H1 (cell line): Measurements from ENCODE around the gene SPDYE3. TPM values are rescaled to one million over a fixed set of nuclear protein-coding genes. Genes with fewer than 3 reads are reported as not detected.
"Not testable (repeated sequence)": the region's sequence is repeated elsewhere in the genome, so short reads cannot be mapped to it uniquely, and the experiment has no call there.

Source experiments
- CTCF ChIA-PET: fragments of 300-600 bp; sonication (Branson Sonifier 250); formaldehyde crosslinking; loops from one replicate; lab custom pipeline; 2021; ENCODE audit not compliant: partially characterized antibody; lab: Charles Lee
- POLR2A ChIA-PET: fragments of 300-600 bp; sonication (Branson Sonifier 250); formaldehyde crosslinking; loops from one replicate; lab custom pipeline; 2021; ENCODE audit warnings: inconsistent platforms; ENCODE audit not compliant: partially characterized antibody; lab: Charles Lee
- DNase-seq, 2 experiments: peaks; one replicate each; pipeline versions ENCODE4 v3.0.0 to v3.0.0-alpha.2; 2010 to 2022; ENCODE audit warnings: low spot score in 2 of 2, low read depth in 1 of 2, mixed read lengths in 1 of 2
- FAIRE-seq: peaks from 2 replicates; lab custom pipeline; 2011; peaks lifted over from hg19 to GRCh38; lab: Jason Lieb, UNC
- H2AFZ ChIP-seq: 2 replicates; pipeline ENCODE4 v1.8.1; 2012; ENCODE audit warnings: low read length, inconsistent platforms
- H2AK5ac ChIP-seq: 2 replicates; pipeline ENCODE4 v1.6.1; 2013; ENCODE audit warnings: low read depth, low read length
- H2BK120ac ChIP-seq: replicated peaks from 2 replicates; pipeline ENCODE3; 2013; ENCODE audit warnings: low read depth, low read length, inconsistent platforms
- H2BK12ac ChIP-seq: 2 replicates; pipeline ENCODE4 v1.6.1; 2013; ENCODE audit warnings: low read depth, low read length
- H2BK15ac ChIP-seq: 2 replicates; pipeline ENCODE4 v1.6.1; 2013; ENCODE audit warnings: low read length
- H2BK20ac ChIP-seq: 2 replicates; pipeline ENCODE4 v1.6.1; 2013; ENCODE audit warnings: low read length
- H2BK5ac ChIP-seq: 2 replicates; pipeline ENCODE4 v1.6.1; 2013; ENCODE audit warnings: low read depth, low read length
- H3K14ac ChIP-seq: 2 replicates; pipeline ENCODE4 v1.6.1; 2013; ENCODE audit warnings: inconsistent platforms; ENCODE audit not compliant: insufficient read length
- H3K18ac ChIP-seq: 2 replicates; pipeline ENCODE4 v1.6.1; 2013; ENCODE audit warnings: low read length; ENCODE audit errors: extremely low read depth
- H3K23ac ChIP-seq: 2 replicates; pipeline ENCODE4 v1.6.1; 2013; ENCODE audit warnings: inconsistent platforms; ENCODE audit not compliant: insufficient read length
- H3K23me2 ChIP-seq: 2 replicates; pipeline ENCODE4 v1.6.1; 2013; ENCODE audit warnings: low read depth, low read length
- H3K27ac ChIP-seq: 2 replicates; pipeline ENCODE4 v1.6.1; 2011; ENCODE audit warnings: low read depth, low read length, inconsistent platforms
- H3K27me3 ChIP-seq, 4 experiments: replicated peaks in 1 of 4; 1 replicate in 1 of 4; 2 replicates in 3 of 4; pipeline versions ENCODE4 v1.6.1 to v1.8.1; 2011 to 2013; ENCODE audit warnings: low read length in 3 of 4, mild to moderate bottlenecking in 3 of 4, inconsistent platforms in 2 of 4, mixed read lengths in 2 of 4, moderate library complexity in 1 of 4; ENCODE audit not compliant: control insufficient read depth in 3 of 4, insufficient read depth in 3 of 4; ENCODE audit errors: extremely low read depth in 1 of 4
- H3K36me3 ChIP-seq, 4 experiments: 2 replicates each; pipeline versions ENCODE4 v1.6.1 to v1.8.1; 2011 to 2013; ENCODE audit warnings: mild to moderate bottlenecking in 4 of 4, low read length in 3 of 4, moderate library complexity in 2 of 4, control low read depth in 1 of 4, inconsistent platforms in 1 of 4; ENCODE audit not compliant: insufficient read depth in 4 of 4, control insufficient read depth in 2 of 4
- H3K4ac ChIP-seq: replicated peaks from 2 replicates; pipeline ENCODE3; 2013; ENCODE audit warnings: low read length, low read depth, mixed read lengths, inconsistent platforms; ENCODE audit not compliant: insufficient read length
- H3K4me1 ChIP-seq, 4 experiments: replicated peaks in 1 of 4; 1 replicate in 1 of 4; 2 replicates in 3 of 4; pipeline versions ENCODE4 v1.6.1 to v1.8.1; 2011 to 2013; ENCODE audit warnings: low read length in 3 of 4, inconsistent platforms in 2 of 4, mixed read lengths in 1 of 4; ENCODE audit not compliant: insufficient read depth in 4 of 4, control insufficient read depth in 3 of 4
- H3K4me2 ChIP-seq, 2 experiments: 2 replicates each; pipeline versions ENCODE4 v1.6.1 to v1.8.1; 2011 to 2013; ENCODE audit warnings: low read depth in 2 of 2, low read length in 2 of 2, control low read depth in 1 of 2, inconsistent platforms in 1 of 2, mild to moderate bottlenecking in 1 of 2; ENCODE audit not compliant: insufficient read depth in 1 of 2
- H3K4me3 ChIP-seq, 4 experiments: fragments of 200-600, 300-600 bp in 1 of 4; sonication (generic), shearing (Covaris generic), sonication (Bioruptor Twin) in 1 of 4; 2 replicates each; pipeline versions ENCODE4 v1.5.1 to v1.8.1; 2011 to 2016; ENCODE audit warnings: low read length in 4 of 4, low read depth in 3 of 4, control low read depth in 2 of 4, inconsistent platforms in 2 of 4, mild to moderate bottlenecking in 2 of 4, mixed read lengths in 1 of 4, moderate library complexity in 1 of 4; ENCODE audit not compliant: insufficient read depth in 2 of 4; ENCODE audit errors: extremely low read depth in 1 of 4
- H3K56ac ChIP-seq: replicated peaks from 2 replicates; pipeline ENCODE3; 2013; ENCODE audit warnings: low read depth, mild to moderate bottlenecking, mixed read lengths, low read length, inconsistent platforms; ENCODE audit not compliant: insufficient read length
- H3K79me1 ChIP-seq: 2 replicates; pipeline ENCODE4 v1.6.1; 2013; ENCODE audit warnings: low read depth, low read length, control low read depth
- H3K79me2 ChIP-seq, 2 experiments: 2 replicates each; pipeline versions ENCODE4 v1.6.1 to v1.8.1; 2012 to 2013; ENCODE audit warnings: low read length in 2 of 2, mild to moderate bottlenecking in 2 of 2, inconsistent platforms in 1 of 2; ENCODE audit not compliant: insufficient read depth in 2 of 2, control insufficient read depth in 1 of 2
- H3K9ac ChIP-seq, 4 experiments: replicated peaks in 1 of 4; 1 replicate in 1 of 4; 2 replicates in 3 of 4; pipeline versions ENCODE4 v1.6.1 to v1.8.1; 2011 to 2013; ENCODE audit warnings: low read depth in 3 of 4, low read length in 3 of 4, control low read depth in 2 of 4, mild to moderate bottlenecking in 2 of 4, moderate library complexity in 2 of 4, inconsistent platforms in 1 of 4; ENCODE audit errors: extremely low read depth in 1 of 4
- H3K9me3 ChIP-seq, 2 experiments: 2 replicates each; pipeline versions ENCODE4 v1.6.1 to v1.8.1; 2012 to 2013; ENCODE audit warnings: mild to moderate bottlenecking in 2 of 2, moderate library complexity in 2 of 2, control low read depth in 1 of 2, inconsistent platforms in 1 of 2, low read depth in 1 of 2, low read length in 1 of 2, mixed read lengths in 1 of 2; ENCODE audit not compliant: insufficient read depth in 2 of 2
- H4K20me1 ChIP-seq, 2 experiments: replicated peaks in 1 of 2; 2 replicates each; pipeline versions ENCODE3 to v1.8.1; 2011 to 2013; ENCODE audit warnings: inconsistent platforms in 2 of 2, low read length in 2 of 2, mild to moderate bottlenecking in 1 of 2; ENCODE audit not compliant: insufficient read depth in 2 of 2, control insufficient read depth in 1 of 2
- H4K5ac ChIP-seq: 2 replicates; pipeline ENCODE4 v1.6.1; 2013; ENCODE audit warnings: low read length, low read depth, mixed read lengths, inconsistent platforms; ENCODE audit not compliant: insufficient read length
- H4K8ac ChIP-seq: 2 replicates; pipeline ENCODE4 v1.8.0; 2013; ENCODE audit warnings: mild to moderate bottlenecking, moderate library complexity, low read length, inconsistent platforms; ENCODE audit not compliant: insufficient read depth; ENCODE audit errors: extremely low read depth
- H4K91ac ChIP-seq: replicated peaks from 2 replicates; pipeline ENCODE3; 2013; ENCODE audit warnings: low read length, mixed read lengths, inconsistent platforms; ENCODE audit not compliant: insufficient read length
- CTCF ChIP-seq, 3 experiments: IDR thresholded peaks; 1 replicate in 2 of 3; 2 replicates in 1 of 3; pipeline versions ENCODE4 v1.5.1 to v1.6.1; 2011; ENCODE audit warnings: low read length in 3 of 3, mild to moderate bottlenecking in 3 of 3, inconsistent platforms in 2 of 3, low read depth in 1 of 3, moderate library complexity in 1 of 3; ENCODE audit not compliant: insufficient read depth in 1 of 3; ENCODE audit errors: control extremely low read depth in 1 of 3
- RAD21 ChIP-seq, 2 experiments: IDR thresholded peaks in 1 of 2; conservative IDR thresholded peaks in 1 of 2; 2 replicates each; pipeline ENCODE4 v1.6.1; 2011; ENCODE audit warnings: low read depth in 2 of 2, low read length in 2 of 2, improper control_type of control experiment in 1 of 2, inconsistent platforms in 1 of 2, mild to moderate bottlenecking in 1 of 2, moderate library complexity in 1 of 2
- WGBS, 2 experiments: shearing (Covaris generic) in 1 of 2; methylation state at CpG; one replicate each; pipeline versions ENCODE4 v1.1.6 to v1.1.7; 2013 to 2015; ENCODE audit warnings: low lambda C conversion rate in 2 of 2, mixed read lengths in 2 of 2, inconsistent platforms in 1 of 2, low coverage in 1 of 2, missing lambda C conversion rate in 1 of 2; ENCODE audit not compliant: insufficient replicate concordance in 2 of 2, insufficient coverage in 1 of 2, insufficient read length in 1 of 2; ENCODE audit errors: extremely low coverage in 1 of 2, missing lambda C conversion rate in 1 of 2; 5-methylcytosine and 5-hydroxymethylcytosine counted together
- polyA plus RNA-seq, 7 experiments: library from polyadenylated mRNA; depleted of rRNA in 3 of 7; stranded (reverse) in 5 of 7; unstranded in 2 of 7; fragments of >200 nt in 5 of 7; fragments of 200-250 nt in 2 of 7; gene quantifications; 1 replicate in 5 of 7; 2 replicates in 1 of 7; 4 replicates in 1 of 7; pipeline versions ENCODE4 v1.2.1 to v1.2.3, GENCODE V29; 2011 to 2013; ENCODE audit warnings: missing spikeins in 2 of 7, mixed read lengths in 2 of 7
- total RNA-seq: library from RNA; stranded (reverse); fragmentation: NEBNext Ultra II Directional; extraction: Animal tissue kit (Norgen Biotek cat#: 25700); gene quantifications from 2 replicates; pipeline ENCODE4 v1.2.1, GENCODE V29; 2021

The SPDYE3 gene
- total and polyA plus RNA-seq, 2 of the 8 experiments (the other 6 are each of a cell fraction or from before 2014, with no cell fraction given) = not detected

- CTCF ChIA-PET = interaction anchor here (0.6 to 3.6 kb wide), 13 partner anchors 8 to 212 kb away, joined by 3 to 27 read pairs (median 4); no protein-coding TSS in a partner anchor
- not testable (repeated sequence) for FAIRE-seq
Observed at GRCh38 chr7:100345288-100345672, 37.8 kb downstream of the SPDYE3 start.

More at GRCh38 chr7:100345288-100345672, 37.8 kb downstream of the SPDYE3 start:
- H2BK20ac ChIP-seq, H3K23me2 ChIP-seq, H4K5ac ChIP-seq, H2AFZ ChIP-seq, H2AK5ac ChIP-seq, H3K27ac ChIP-seq, H3K27me3 ChIP-seq, H3K18ac ChIP-seq, H3K56ac ChIP-seq, H2BK12ac ChIP-seq, H2BK5ac ChIP-seq, H3K79me1 ChIP-seq, H3K14ac ChIP-seq, H2BK15ac ChIP-seq, H4K91ac ChIP-seq, H3K4me2 ChIP-seq, H3K23ac ChIP-seq, H3K79me2 ChIP-seq, H2BK120ac ChIP-seq, H3K4ac ChIP-seq, H4K20me1 ChIP-seq, H3K9ac ChIP-seq, H3K9me3 ChIP-seq, H3K4me1 ChIP-seq, H3K4me3 ChIP-seq, H4K8ac ChIP-seq: not testable (repeated sequence)
- WGBS, 2 experiments = 15% methylated on average over 3 of the region's 5 CpGs; no CpG with 5 or more reads in 1 of the 2 experiments
- peak in 1 of 2 experiments; percentile 87 for DNase-seq
- H3K36me3 ChIP-seq = peaks cover 14 to 50% (median 38%) of the 10 kb centered on the region in 4 experiments
- TF ChIP-seq RAD21 (IDR thresholded peaks at IDR 0.05 in 1 of 2, conservative IDR thresholded peaks at IDR 0.05 in 1 of 2; ENCODE audit: low read depth in 2 of 2, low read length in 2 of 2) (peak; percentile 23; a peak in 3 of 4 replicates), CTCF (IDR thresholded peaks at IDR 0.05; ENCODE audit: control extremely low read depth in 1 of 3, insufficient read depth in 1 of 3, low read depth in 1 of 3, low read length in 3 of 3) (peak; percentile 22 to 43 (median 35); a peak in 3 of 4 replicates)
- POLR2A ChIA-PET = interaction anchor here (1.0 to 1.9 kb wide), 5 partner anchors 37 to 263 kb away, joined by 3 to 6 read pairs (median 3); partner anchors contain the start of gene MEPCE
